Cerebellar cortex (tissue), 1 donor: Measurements from ENCODE around the gene LDLRAD3.

Experiments used
- DNase-seq: peaks from one replicate; pipeline ENCODE4 v3.0.0-alpha.2; 2015; ENCODE audit warnings: low spot score

Gene LDLRAD3

DNA sequence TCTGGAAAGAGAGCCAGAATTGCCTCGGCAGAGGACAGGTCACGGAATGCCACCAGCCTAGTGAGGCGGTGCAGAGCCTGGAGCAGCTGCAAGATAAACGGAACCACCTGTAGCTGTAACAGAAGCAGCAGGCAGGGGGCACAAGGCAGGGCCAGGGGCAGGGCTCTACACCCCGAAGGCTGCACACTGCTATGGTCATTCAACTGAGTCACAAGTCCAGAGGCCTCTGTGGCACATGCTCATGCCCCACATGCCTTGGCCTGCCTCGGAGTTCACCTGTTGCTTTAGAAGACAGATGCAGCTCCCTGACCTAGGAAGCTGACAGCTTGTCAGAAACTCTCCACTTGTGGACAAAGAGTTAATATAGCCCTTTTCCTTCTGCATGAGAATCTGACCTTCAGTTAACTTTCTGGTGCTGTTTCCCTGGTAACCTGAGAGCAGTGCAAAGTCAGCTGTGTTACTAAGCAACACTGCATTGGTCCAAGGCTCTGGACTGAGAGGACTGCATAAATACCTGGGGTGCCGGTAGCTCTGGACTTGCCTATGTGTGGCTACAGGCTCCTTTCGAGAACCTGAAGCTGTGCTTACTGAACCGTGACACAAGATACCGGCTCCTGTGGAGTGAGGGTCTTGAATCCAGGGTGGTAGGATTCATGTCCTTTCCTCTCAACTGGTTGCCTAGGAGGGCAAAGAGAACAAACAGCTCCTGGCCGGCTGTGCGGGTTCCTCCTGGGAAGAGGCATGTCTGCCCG, 334.8 kb downstream of the LDLRAD3 start:
- DNase-seq, result no peak

DNA sequence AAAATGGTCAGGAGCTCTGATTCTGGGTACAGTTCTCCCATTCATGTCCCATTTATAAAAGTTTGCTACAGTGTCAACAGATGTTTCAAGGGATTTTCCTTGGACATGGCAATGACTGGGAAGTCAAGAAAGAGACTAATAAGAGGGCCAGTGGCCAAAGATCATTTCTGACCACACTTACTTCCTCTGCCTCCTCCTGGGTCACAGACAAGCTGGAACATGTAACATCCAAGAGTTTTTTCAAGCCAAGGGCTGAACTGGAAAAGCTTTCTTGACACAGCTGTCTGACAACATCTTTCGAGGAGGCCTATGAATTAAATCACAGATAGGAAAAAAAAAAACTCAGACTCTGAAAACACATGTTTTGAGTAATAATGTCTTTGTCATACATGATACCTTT, 336.7 kb downstream of the LDLRAD3 start:
- DNase-seq, result no peak
